ENCODE measurements around the gene POP5. TPM values are rescaled to one million over a fixed set of nuclear protein-coding genes. Genes with fewer than 3 reads are reported as not detected.
A peak's percentile ranks its signal among the peaks of the same experiment; 100 is the strongest.
"Not testable (repeated sequence)": the region's sequence is repeated elsewhere in the genome, so short reads cannot be mapped to it uniquely, and the experiment has no call there.

The POP5 gene
- total RNA-seq, 1 donor from 2014 or later, result 29.2 TPM

DNA sequence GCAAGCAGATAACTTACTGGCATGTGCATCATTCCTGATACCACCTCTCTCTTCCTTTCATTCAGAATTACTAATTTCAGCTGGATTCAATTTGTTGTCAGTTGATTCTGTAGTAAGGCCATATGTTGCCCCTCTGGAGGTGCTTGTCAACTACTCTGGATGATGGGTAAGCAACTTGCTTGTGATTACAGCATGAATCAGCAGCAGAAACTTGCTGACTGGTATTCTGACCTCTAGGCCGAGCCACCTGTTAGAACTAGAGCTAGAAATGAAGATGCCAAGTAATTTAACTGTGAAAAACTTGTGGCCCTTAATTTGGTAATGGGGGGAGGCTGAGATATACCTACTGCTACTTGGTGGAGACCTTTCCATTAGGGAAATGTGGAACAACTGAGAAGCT lies 41.9 kb downstream of the POP5 start:
- peaks cover 4 to 12% (median 6%) of the 10 kb centered on the region in 3 donors for H3K36me3 ChIP-seq (ENCODE audit: control insufficient read depth in 3 of 3, insufficient read depth in 3 of 3, low read length in 3 of 3)
- no peaks in the 10 kb centered on the region for H3K9me3 ChIP-seq (ENCODE audit: control insufficient read depth in 3 of 3, low read length in 3 of 3)
- no peaks in the 10 kb centered on the region for H3K27me3 ChIP-seq (ENCODE audit: control insufficient read depth in 3 of 3, insufficient read depth in 3 of 3, low read length in 3 of 3)
- peaks cover 58 to 69% (median 61%) of the 10 kb centered on the region in 3 donors for H3K4me1 ChIP-seq (ENCODE audit: control insufficient read depth in 3 of 3, insufficient read depth in 3 of 3, low read length in 3 of 3)
- peak overlapping the region; percentile 54 to 98 (median 92) for H3K9ac ChIP-seq (ENCODE audit: low read depth in 1 of 3, low read length in 3 of 3)
- peak overlapping the region in 2 of 3 donors; percentile 4 to 76 for H3K4me3 ChIP-seq (ENCODE audit: low read length in 3 of 3)
- peak overlapping the region; percentile 98 for H3K27ac ChIP-seq (ENCODE audit: low read depth, low read length)

DNA sequence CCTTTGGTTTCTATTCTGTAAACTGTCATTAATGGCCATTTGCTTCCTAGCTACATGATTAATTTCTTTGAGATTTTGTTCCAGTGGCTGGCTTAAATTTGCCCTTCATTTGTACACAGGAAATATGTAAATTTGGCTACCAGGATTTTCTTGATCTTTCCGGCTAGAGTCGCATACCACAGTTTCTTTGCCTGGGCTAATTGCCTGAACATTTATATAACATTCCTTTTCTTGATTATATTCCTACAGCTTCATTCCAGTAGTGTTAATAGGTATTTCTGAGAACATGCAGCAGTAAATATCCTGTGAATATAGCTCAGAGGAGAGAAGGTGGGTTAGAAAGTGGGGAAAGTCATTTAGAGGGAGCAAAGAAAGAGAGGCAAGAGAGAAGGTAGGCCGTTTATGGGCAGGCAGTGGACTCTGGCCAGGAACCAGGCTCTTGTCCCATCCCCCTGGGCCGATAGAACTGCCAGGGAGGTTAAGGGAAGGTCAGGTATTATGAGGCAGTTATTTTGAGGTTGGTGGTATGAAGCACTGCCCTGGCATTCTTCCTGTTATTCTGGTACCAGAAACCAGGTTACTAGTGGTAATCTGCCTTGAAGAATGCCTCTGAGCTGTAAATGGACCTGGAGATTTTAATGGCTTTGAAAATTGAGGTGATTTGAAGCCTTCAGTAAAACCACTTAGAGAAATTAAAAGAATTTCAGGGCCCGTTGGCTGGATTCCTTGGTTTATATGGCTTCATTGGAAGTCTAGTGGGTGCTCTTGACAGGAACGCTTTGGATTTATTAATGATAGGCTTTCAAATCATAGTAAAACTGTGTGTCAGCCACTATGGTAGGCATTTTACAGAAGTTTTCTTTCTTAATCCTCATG lies 42.7 kb downstream of the POP5 start:
- H3K27ac ChIP-seq (ENCODE audit: low read depth, low read length), result peak overlapping the region; percentile 98
- H3K9me3 ChIP-seq (ENCODE audit: control insufficient read depth in 3 of 3, low read length in 3 of 3), result no peaks in the 10 kb centered on the region
- peaks cover 4 to 12% (median 5%) of the 10 kb centered on the region in 3 donors for H3K36me3 ChIP-seq (ENCODE audit: control insufficient read depth in 3 of 3, insufficient read depth in 3 of 3, low read length in 3 of 3)
- H3K9ac ChIP-seq (ENCODE audit: low read depth in 1 of 3, low read length in 3 of 3), result peak overlapping the region; percentile 54 to 98 (median 92)
- H3K4me3 ChIP-seq (ENCODE audit: low read length in 3 of 3), result peak overlapping the region; percentile 4 to 76 (median 52)
- H3K4me1 ChIP-seq (ENCODE audit: control insufficient read depth in 3 of 3, insufficient read depth in 3 of 3, low read length in 3 of 3), result peaks cover 53 to 63% (median 55%) of the 10 kb centered on the region in 3 donors
- H3K27me3 ChIP-seq (ENCODE audit: control insufficient read depth in 3 of 3, insufficient read depth in 3 of 3, low read length in 3 of 3), result no peaks in the 10 kb centered on the region

DNA sequence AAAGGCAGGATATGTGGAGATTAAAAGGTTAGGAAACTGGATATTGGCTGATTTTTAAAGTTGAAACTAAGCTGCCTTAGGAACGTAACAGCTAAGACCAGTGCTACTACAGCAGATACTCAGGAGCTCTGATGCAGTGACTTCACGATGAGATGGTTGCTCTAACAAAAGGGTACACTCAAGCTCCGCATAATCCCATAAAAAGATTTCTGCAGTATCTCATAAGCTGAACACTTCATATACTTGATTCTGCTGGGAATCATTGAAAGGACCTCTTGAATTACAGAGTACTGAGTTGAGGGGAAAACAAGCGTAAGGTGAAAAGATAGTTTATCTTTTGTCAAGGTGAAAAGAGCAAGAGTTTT lies 43.4 kb downstream of the POP5 start:
- H3K9ac ChIP-seq (ENCODE audit: low read depth in 1 of 3, low read length in 3 of 3), result peak overlapping the region; percentile 54 to 98 (median 92)
- H3K4me1 ChIP-seq (ENCODE audit: control insufficient read depth in 3 of 3, insufficient read depth in 3 of 3, low read length in 3 of 3), result peaks cover 52 to 63% (median 55%) of the 10 kb centered on the region in 3 donors
- H3K36me3 ChIP-seq (ENCODE audit: control insufficient read depth in 3 of 3, insufficient read depth in 3 of 3, low read length in 3 of 3), result peaks cover 4 to 12% (median 5%) of the 10 kb centered on the region in 3 donors
- no peaks in the 10 kb centered on the region for H3K27me3 ChIP-seq (ENCODE audit: control insufficient read depth in 3 of 3, insufficient read depth in 3 of 3, low read length in 3 of 3)
- peak overlapping the region; percentile 98 for H3K27ac ChIP-seq (ENCODE audit: low read depth, low read length)
- H3K4me3 ChIP-seq (ENCODE audit: low read length in 3 of 3), result peak overlapping the region; percentile 55 to 76 (median 73)
- H3K9me3 ChIP-seq (ENCODE audit: control insufficient read depth in 3 of 3, low read length in 3 of 3), result no peaks in the 10 kb centered on the region

DNA sequence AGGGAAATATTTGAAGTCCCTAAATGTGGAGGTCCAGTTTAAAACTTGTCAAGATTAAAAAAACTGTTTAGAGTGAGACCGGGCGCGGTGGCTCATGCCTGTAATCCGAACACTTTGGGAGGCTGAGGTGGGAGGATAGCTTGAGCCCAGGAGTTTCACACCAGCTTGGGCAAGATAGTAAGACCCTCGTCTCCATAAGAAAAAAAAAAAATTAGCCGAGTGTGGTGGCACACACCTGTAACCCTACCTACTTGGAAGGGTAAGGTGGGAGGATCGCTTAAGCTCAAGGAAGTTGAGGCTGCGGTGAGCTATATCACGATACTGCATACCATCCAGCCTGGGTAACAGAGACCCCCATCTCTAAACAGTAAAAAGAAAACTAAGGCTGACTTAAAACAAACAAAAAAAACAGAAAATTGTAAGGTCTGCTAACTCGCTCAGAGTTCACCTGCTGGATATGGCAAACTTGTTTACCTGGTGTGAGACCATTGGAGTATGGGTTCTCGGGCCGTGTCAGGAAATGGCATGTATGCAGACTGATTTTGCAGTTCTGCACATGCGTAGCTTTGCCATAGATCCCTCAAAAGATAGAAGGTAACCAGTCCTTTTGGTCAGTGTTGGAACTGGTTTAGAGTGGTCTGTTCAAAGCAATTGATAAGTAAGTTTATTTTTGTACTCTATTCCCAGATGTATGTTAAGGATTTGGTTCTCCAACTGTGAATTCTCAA lies 45.0 kb downstream of the POP5 start:
- H3K4me1 ChIP-seq (ENCODE audit: control insufficient read depth in 3 of 3, insufficient read depth in 3 of 3, low read length in 3 of 3), result peaks cover 49 to 55% (median 52%) of the 10 kb centered on the region in 3 donors
- no peaks in the 10 kb centered on the region for H3K27me3 ChIP-seq (ENCODE audit: control insufficient read depth in 3 of 3, insufficient read depth in 3 of 3, low read length in 3 of 3)
- H3K36me3 ChIP-seq (ENCODE audit: control insufficient read depth in 3 of 3, insufficient read depth in 3 of 3, low read length in 3 of 3), result peaks cover 2 to 9% (median 5%) of the 10 kb centered on the region in 3 donors
- H3K4me3 ChIP-seq (ENCODE audit: low read length in 3 of 3), result peak overlapping the region; percentile 73 to 98 (median 87)
- peak overlapping the region; percentile 98 for H3K27ac ChIP-seq (ENCODE audit: low read depth, low read length)
- H3K9me3 ChIP-seq (ENCODE audit: control insufficient read depth in 3 of 3, low read length in 3 of 3), result no peaks in the 10 kb centered on the region
- H3K9ac ChIP-seq (ENCODE audit: low read depth in 1 of 3, low read length in 3 of 3), result peak overlapping the region; percentile 92 to 98 (median 98)

DNA sequence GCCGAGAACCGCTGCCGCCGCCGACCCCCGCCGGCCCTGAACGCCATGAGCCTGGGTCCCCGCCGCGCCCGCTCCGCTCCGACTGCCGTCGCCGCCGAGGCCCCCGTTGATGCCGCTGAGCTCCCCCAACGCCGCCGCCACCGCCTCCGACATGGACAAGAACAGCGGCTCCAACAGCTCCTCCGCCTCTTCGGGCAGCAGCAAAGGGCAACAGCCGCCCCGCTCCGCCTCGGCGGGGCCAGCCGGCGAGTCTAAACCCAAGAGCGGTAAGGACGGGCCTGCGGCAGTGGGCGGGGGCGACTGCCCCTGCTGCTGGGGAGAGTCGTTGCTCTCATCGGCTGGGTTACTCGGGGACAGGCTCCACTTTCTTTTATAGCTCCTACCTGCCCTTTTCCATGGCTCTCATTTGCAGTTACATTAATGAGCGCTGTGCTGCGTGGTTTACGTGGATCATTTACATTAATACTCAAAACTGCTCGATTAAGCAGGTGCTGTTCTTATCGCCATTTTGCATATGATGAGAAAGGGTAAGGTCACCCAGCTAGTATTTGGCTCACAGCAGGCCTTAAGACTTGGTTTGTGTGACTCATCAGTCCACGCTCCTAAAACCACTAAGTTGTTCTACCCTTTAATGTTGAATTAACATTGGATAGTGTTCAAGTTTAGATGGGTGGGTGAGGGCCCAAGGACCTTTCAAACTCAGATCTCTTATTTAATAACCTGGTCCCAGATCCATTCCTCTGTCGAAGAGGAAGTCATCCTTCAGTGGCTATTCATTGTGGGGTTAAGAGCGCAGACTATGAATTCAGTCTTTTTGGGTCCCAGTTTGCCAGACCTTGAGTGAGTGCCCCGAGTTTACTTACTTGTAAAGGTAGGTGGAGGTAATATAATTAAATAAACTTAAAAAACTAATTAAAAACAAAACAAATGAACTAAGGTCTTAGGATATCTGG lies 46.2 kb downstream of the POP5 start:
- peak overlapping the region; percentile 92 to 98 (median 98) for H3K9ac ChIP-seq (ENCODE audit: low read depth in 1 of 3, low read length in 3 of 3)

DNA sequence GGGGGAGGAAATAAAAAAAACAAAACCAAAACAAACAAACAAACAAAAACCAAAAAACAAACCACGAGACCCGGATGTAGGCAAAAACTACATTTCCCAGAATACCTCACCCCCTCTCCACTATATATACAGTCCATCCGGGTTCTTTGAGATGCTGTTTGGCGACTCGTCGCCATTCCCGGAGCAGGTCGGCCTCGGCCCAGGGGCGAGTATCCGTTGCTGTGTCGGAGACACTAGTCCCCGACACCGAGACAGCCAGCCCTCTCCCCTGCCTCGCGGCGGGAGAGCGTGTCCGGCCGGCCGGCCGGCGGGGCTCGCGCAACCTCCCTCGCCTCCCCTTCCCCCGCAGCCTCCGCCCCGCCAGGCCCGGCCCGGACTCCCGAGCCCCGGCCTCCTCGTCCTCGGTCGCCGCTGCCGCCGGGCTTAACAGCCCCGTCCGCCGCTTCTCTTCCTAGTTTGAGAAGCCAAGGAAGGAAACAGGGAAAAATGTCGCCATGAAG lies 46.9 kb downstream of the POP5 start, which contains the start of gene RNF10:
TSS of gene RNF10 (plus strand) at position 154 of the 500 bp plus-strand sequence. CDS start 456 bp downstream, outside the sequence.
- Histone ChIP-seq H3K27ac (ENCODE audit: low read depth, low read length) (peak within 1 kb of the TSS; percentile 98), H3K9me3 (ENCODE audit: control insufficient read depth in 3 of 3, low read length in 3 of 3) (no peaks in the 10 kb centered on the region), H3K4me1 (ENCODE audit: control insufficient read depth in 3 of 3, insufficient read depth in 3 of 3, low read length in 3 of 3) (peaks cover 36 to 42% (median 37%) of the 10 kb centered on the region in 3 donors), H3K4me3 (ENCODE audit: low read length in 3 of 3) (peak within 1 kb of the TSS; percentile 73 to 98 (median 87)), H3K27me3 (ENCODE audit: control insufficient read depth in 3 of 3, insufficient read depth in 3 of 3, low read length in 3 of 3) (no peaks in the 10 kb centered on the region), H3K9ac (ENCODE audit: low read depth in 1 of 3, low read length in 3 of 3) (peak within 1 kb of the TSS; percentile 92 to 98 (median 98)), H3K36me3 (ENCODE audit: control insufficient read depth in 3 of 3, insufficient read depth in 3 of 3, low read length in 3 of 3) (peaks cover 2 to 9% (median 5%) of the 10 kb centered on the region in 3 donors)

More for the DNA sequence above, 46.2 kb downstream of the POP5 start:
- Histone ChIP-seq H3K36me3 (ENCODE audit: control insufficient read depth in 3 of 3, insufficient read depth in 3 of 3, low read length in 3 of 3) (peaks cover 2 to 9% (median 5%) of the 10 kb centered on the region in 3 donors), H3K4me1 (ENCODE audit: control insufficient read depth in 3 of 3, insufficient read depth in 3 of 3, low read length in 3 of 3) (peaks cover 39 to 45% (median 39%) of the 10 kb centered on the region in 3 donors), H3K27me3 (ENCODE audit: control insufficient read depth in 3 of 3, insufficient read depth in 3 of 3, low read length in 3 of 3) (no peaks in the 10 kb centered on the region), H3K9me3 (ENCODE audit: control insufficient read depth in 3 of 3, low read length in 3 of 3) (no peaks in the 10 kb centered on the region), H3K27ac (ENCODE audit: low read depth, low read length) (peak overlapping the region; percentile 98), H3K4me3 (ENCODE audit: low read length in 3 of 3) (peak overlapping the region; percentile 73 to 98 (median 87))

DNA sequence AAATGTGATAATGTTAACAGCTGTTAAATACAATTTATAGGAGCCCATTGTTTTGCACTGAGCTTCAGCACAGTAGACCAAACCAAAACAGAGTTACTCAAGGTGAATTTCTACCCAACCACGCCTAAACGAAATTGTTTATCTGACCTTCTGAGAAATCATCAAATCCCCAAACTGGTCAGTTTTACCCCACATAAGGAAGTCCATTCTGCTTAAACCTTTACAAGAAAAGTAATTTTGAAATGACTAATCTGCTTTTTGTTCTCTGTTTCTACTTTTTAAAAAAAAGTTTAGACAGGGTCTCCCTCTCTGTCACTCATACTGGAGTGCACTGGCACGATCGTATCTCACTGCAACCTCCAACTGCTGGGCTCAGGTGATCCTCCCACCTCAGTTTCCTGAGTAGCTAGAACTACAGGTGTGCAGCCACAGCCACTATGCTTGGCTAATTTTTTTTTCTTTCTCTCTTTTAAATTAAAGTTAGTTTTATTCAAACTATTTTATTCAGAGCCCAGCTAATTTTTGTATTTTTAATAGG lies 48.4 kb downstream of the POP5 start:
- H3K9ac ChIP-seq (ENCODE audit: low read depth in 1 of 3, low read length in 3 of 3), result no peak overlapping the region

DNA sequence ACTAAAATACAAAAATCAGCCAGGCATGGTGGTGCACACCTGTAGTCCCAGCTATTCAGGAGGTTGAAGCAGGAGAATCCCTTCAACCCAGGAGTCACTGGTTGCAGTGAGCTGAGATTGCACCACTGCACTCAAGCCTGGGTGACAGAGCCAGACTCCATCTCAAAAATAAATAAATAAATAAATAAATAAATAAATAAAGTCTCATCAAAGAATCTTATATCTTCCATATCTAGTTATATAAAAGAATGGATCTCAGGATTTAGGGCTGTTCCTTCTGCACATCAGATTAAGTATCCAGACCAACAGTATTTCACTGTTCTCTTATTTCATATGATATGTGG lies 50.8 kb downstream of the POP5 start:
- H3K27ac ChIP-seq (ENCODE audit: low read depth, low read length); H3K9me3 ChIP-seq (ENCODE audit: control insufficient read depth in 3 of 3, low read length in 3 of 3): not testable (repeated sequence)

More for the DNA sequence above, 48.4 kb downstream of the POP5 start:
- Histone ChIP-seq H3K36me3 (ENCODE audit: control insufficient read depth in 3 of 3, insufficient read depth in 3 of 3, low read length in 3 of 3) (peaks cover 2 to 9% (median 5%) of the 10 kb centered on the region in 3 donors), H3K27me3 (ENCODE audit: control insufficient read depth in 3 of 3, insufficient read depth in 3 of 3, low read length in 3 of 3) (no peaks in the 10 kb centered on the region), H3K27ac (ENCODE audit: low read depth, low read length) (no peak overlapping the region), H3K9me3 (ENCODE audit: control insufficient read depth in 3 of 3, low read length in 3 of 3) (no peaks in the 10 kb centered on the region), H3K4me1 (ENCODE audit: control insufficient read depth in 3 of 3, insufficient read depth in 3 of 3, low read length in 3 of 3) (peaks cover 25 to 27% (median 26%) of the 10 kb centered on the region in 3 donors), H3K4me3 (ENCODE audit: low read length in 3 of 3) (no peak overlapping the region)

More for the DNA sequence above, 50.8 kb downstream of the POP5 start:
- H3K27me3 ChIP-seq (ENCODE audit: control insufficient read depth in 3 of 3, insufficient read depth in 3 of 3, low read length in 3 of 3); H3K36me3 ChIP-seq (ENCODE audit: control insufficient read depth in 3 of 3, insufficient read depth in 3 of 3, low read length in 3 of 3); H3K9ac ChIP-seq (ENCODE audit: low read depth in 1 of 3, low read length in 3 of 3); H3K4me1 ChIP-seq (ENCODE audit: control insufficient read depth in 3 of 3, insufficient read depth in 3 of 3, low read length in 3 of 3): not testable (repeated sequence)
- H3K4me3 ChIP-seq (ENCODE audit: low read length in 3 of 3), result peak overlapping the region in 1 of 3 donors; percentile 97

Measured in skeletal muscle tissue (tissue), 4 donors.